ENCODE data around the gene FAM13A. TPM values are rescaled to one million over a fixed set of nuclear protein-coding genes. Genes with fewer than 3 reads are reported as not detected.

The FAM13A gene
- polyA plus RNA-seq, 1 donor from 2014 or later = 4.0 TPM

DNA sequence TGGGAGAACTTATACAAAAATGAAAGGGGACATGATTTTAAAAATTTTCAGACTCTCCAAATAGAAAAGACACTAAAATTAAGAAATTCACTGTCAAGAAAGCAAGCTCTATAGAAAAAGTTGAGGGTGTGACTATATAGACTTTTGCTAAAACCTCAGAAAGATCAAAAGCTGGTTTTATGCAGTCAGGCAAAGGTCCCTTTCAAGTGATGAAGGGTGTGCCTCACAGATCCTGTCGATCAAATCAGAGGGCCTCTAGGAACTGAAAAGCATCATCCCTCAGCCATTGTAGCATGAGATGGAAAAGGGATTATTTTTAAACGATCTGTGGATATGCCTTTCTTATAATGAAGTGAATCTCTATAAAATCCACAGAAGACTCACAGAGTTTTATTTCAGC is 116.5 kb downstream of the FAM13A start:
- Histone ChIP-seq H3K9me2 (ENCODE audit: insufficient read depth, low read length) (no peaks in the 10 kb centered on the region), H3F3A (ENCODE audit: insufficient read depth, low read length, poor library complexity, severe bottlenecking) (no peaks in the 10 kb centered on the region), H3K9ac (ENCODE audit: low read length) (no peak overlapping the region), H3K79me2 (replicated peaks; ENCODE audit: insufficient read depth, low read length) (no peaks in the 10 kb centered on the region), H3K36me3 (ENCODE audit: insufficient read depth, low read length) (no peaks in the 10 kb centered on the region), H3K9me3 (ENCODE audit: low read length) (no peaks in the 10 kb centered on the region), H3K4me2 (ENCODE audit: low read length) (no peak overlapping the region), H3K4me3 (ENCODE audit: low read length) (no peak overlapping the region), H4K20me1 (ENCODE audit: insufficient read depth) (no peaks in the 10 kb centered on the region), H3K27me3 (ENCODE audit: insufficient read depth, low read depth, low read length) (no peaks in the 10 kb centered on the region), H2AFZ (ENCODE audit: low read depth, low read length) (no peak overlapping the region), H3K27ac (ENCODE audit: low read length) (no peak overlapping the region)
- TF ChIP-seq SMC3 (conservative IDR thresholded peaks at IDR 0.05; ENCODE audit: poor library complexity) (no peak), REST (IDR thresholded peaks at IDR 0.05; ENCODE audit: borderline replicate concordance) (no peak)

DNA sequence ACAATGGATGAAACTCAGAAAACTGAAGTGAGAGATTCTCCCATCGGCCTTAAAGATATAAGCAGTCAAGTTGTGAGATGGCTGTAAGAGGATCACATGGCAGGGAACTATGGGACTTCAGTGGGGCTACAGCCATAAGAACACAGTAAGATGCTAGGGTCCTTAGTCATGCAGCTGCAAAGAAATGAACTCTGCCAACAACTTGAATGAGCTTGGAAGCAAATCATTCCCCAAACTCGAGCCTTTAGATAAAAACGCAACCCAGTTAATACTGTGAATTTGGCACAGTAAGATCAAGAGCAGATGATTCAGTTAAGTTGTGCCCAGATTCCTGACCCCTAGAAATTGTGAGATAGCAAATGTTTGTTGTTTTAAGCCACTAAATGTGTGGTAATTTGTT is 117.3 kb downstream of the FAM13A start:
- no peaks in the 10 kb centered on the region for H3K36me3 ChIP-seq (ENCODE audit: insufficient read depth, low read length)
- no peaks in the 10 kb centered on the region for H3K9me2 ChIP-seq (ENCODE audit: insufficient read depth, low read length)

More for the DNA sequence above, 117.3 kb downstream of the FAM13A start:
- Histone ChIP-seq H3K27ac (ENCODE audit: low read length) (no peak overlapping the region), H3K79me2 (replicated peaks; ENCODE audit: insufficient read depth, low read length) (no peaks in the 10 kb centered on the region), H3K9ac (ENCODE audit: low read length) (no peak overlapping the region), H2AFZ (ENCODE audit: low read depth, low read length) (no peak overlapping the region), H3K4me2 (ENCODE audit: low read length) (no peak overlapping the region), H3K27me3 (ENCODE audit: insufficient read depth, low read depth, low read length) (no peaks in the 10 kb centered on the region), H3K9me3 (ENCODE audit: low read length) (no peaks in the 10 kb centered on the region), H3F3A (ENCODE audit: insufficient read depth, low read length, poor library complexity, severe bottlenecking) (no peaks in the 10 kb centered on the region), H3K4me3 (ENCODE audit: low read length) (no peak overlapping the region), H4K20me1 (ENCODE audit: insufficient read depth) (no peaks in the 10 kb centered on the region)
- TF ChIP-seq REST (IDR thresholded peaks at IDR 0.05; ENCODE audit: borderline replicate concordance) (no peak), MXI1 (conservative IDR thresholded peaks at IDR 0.05; ENCODE audit: poor library complexity, severe bottlenecking) (no peak), EZH2 (IDR thresholded peaks at IDR 0.05; ENCODE audit: borderline replicate concordance, insufficient read depth, low read length, poor library complexity, severe bottlenecking) (no peak), POLR2AphosphoS5 (IDR thresholded peaks at IDR 0.05) (no peak)
